Middle frontal gyrus (tissue), 1 donor: ENCODE results near the gene MISP3.
"Not testable (repeated sequence)": the region's sequence is repeated elsewhere in the genome, so short reads cannot be mapped to it uniquely, and the experiment has no call there.

Experiments used
- DNase-seq: peaks from one replicate; pipeline ENCODE4 v3.0.0-alpha.2; 2015; ENCODE audit warnings: low spot score; ENCODE audit errors: extremely low spot score

Gene MISP3

DNA sequence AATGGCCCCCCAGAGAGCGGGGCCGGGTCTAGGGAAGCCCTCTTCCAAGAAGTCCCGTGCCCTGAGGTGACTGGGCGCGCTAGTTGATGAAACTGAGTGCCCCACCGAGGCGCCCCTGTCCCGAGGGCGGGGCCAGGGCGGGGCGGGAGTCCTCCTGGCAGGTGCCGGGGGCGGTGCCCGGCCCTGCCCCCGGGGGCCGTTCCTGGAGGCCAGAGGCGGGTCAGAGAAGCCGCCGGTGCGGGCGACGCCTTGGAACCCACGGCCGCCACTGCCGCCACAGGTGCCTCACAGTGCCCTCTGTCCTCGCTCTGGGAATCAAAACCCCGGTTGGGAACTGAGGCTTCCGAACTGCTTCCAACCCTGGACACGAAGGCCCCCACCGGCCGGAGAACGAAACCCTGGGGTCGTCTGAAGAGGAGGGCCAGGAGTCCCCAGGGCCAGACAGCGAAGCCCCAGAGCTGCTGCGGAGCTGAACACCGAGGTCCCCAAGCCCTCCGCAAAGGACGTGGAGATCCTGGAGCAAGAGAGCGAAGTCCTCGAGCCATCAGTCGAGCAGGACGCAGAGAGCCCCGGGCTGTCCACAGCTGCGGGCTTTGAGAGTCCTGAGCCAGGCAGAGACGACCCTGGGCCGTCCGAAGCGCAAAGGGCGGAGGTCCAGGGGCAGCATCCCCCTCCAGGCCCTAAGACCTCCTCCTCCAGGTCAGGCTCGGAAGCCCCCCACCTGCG is at the start of gene MISP3:
Gene MISP3 (plus strand): TSS at position 252 of the 726 bp plus-strand sequence. CDS start 524 bp downstream, outside the sequence.
- no peak for DNase-seq

- no peak for DNase-seq
These were observed 49.0 kb upstream of the MISP3 start for GRCh38 chr19:14023404-14024235.

DNA sequence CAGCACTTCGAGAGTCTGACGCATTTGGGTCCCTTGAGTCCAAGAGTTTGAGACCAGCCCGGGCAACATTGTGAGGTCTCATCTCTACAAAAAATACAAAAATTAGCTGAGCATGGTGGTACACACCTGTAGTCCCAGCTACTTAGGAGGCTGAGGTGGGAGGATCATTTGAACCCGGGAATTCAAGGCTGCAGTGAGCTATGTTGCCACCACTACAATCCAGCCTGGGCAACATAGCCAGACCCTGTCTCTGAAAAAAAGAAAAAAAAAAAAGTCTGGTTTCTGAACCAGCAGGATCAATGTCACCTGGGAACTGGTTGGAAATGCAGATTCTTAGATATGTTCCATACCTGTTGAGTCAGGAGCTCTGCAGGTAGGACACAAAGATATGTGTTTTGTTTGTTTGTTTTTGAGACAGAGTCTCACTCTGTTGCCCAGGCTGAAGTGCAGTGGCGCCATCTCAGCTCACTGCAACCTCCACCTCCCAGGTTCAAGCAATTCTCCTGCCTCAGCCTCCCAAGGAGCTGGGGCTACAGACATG is 45.9 kb upstream of the MISP3 start:
- not testable (repeated sequence) for DNase-seq

GRCh38 chr19:14027856-14028450 is 44.6 kb upstream of the MISP3 start, which contains the start of gene RLN3:
Gene RLN3, plus strand, starts transcription at chr19:14028148. Its CDS starts 57 bp downstream, at chr19:14028205.
- DNase-seq, result no peak

DNA sequence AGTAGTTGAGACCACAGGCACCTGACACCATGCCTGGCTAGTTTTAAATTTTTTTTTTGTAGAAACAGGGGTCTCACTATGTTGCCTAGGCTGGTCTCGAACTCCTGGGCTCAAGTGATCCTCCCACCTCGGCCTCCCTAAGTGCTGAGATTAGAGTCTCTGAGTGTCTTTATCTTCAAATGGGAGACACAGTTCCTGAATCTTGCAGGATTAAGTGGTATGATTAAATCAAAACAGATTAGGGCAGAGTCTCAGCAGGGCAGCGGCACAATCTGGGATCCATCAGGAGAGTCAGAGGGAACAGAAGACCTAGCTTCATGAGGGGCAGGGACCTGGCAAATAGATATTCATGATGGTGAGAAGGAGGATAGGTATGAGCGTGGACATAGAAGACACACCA is 43.7 kb upstream of the MISP3 start:
- no peak for DNase-seq

GRCh38 chr19:14030997-14031718 is 41.4 kb upstream of the MISP3 start:
- DNase-seq, result no peak

- no peak for DNase-seq
These were observed 40.7 kb upstream of the MISP3 start, which contains the start of gene IL27RA for GRCh38 chr19:14031719-14032480. Gene IL27RA, plus strand, starts transcription at chr19:14031762. Its CDS starts 111 bp downstream, at chr19:14031873.

DNA sequence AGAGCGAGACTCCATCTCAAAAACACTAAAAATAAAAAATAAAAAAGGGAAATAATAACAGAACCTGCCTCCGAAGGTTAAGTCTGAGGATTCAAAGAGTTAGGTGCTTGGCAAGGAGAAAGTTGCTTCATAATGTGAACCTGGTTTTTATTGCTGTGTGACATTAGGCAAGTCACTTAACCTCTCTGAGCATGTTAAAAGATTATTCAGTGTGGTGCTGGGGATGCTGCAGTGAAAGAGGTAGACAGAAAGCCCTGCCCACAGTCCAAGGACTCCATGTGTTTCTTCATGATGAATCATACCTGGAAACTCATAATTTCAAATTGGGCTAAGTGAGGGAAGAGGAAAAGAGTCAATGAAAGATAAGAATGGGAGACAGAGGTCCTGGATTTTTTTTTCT is 38.6 kb upstream of the MISP3 start:
- no peak for DNase-seq

DNA sequence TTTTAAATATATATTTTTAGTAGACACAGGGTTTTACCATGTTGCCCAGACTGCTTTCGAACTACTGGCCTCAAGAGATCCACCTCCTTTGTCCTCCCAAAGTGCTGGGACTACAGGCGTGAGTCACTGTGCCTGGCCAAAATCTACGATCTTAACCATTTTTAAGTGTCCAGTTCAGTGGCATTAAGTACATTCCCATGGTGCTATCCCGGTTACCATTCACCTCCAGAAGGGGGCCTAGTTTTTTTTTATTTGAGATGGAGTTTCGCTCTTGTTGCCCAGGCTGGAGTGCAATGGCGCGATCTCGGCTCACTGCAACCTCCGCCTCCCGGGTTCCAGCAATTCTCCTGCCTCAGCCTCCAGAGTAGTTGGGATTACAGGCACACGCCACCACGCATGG is 37.4 kb upstream of the MISP3 start:
- DNase-seq, result not testable (repeated sequence)

- DNase-seq, result no peak
These were observed 36.9 kb upstream of the MISP3 start for GRCh38 chr19:14035706-14036105.

DNA sequence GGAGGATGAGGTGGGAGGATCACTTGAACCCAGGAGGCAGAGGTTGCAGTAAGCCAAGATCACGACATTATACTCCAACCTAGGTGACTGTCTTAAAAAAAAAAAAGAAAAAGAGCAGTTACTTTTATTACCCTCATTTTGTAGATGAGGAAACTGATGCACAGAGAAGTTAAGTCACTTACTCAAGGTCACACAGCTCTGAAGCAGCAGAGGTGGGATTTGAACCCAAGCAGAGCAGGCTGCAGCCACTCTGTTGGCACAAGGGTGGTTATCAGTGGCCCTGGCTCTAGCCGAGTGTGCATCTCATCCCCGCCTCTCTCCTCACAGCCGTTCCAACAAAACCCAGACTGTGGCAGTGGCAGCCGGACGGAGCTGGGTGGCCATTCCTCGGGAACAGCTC is 33.4 kb upstream of the MISP3 start:
- no peak for DNase-seq

DNA sequence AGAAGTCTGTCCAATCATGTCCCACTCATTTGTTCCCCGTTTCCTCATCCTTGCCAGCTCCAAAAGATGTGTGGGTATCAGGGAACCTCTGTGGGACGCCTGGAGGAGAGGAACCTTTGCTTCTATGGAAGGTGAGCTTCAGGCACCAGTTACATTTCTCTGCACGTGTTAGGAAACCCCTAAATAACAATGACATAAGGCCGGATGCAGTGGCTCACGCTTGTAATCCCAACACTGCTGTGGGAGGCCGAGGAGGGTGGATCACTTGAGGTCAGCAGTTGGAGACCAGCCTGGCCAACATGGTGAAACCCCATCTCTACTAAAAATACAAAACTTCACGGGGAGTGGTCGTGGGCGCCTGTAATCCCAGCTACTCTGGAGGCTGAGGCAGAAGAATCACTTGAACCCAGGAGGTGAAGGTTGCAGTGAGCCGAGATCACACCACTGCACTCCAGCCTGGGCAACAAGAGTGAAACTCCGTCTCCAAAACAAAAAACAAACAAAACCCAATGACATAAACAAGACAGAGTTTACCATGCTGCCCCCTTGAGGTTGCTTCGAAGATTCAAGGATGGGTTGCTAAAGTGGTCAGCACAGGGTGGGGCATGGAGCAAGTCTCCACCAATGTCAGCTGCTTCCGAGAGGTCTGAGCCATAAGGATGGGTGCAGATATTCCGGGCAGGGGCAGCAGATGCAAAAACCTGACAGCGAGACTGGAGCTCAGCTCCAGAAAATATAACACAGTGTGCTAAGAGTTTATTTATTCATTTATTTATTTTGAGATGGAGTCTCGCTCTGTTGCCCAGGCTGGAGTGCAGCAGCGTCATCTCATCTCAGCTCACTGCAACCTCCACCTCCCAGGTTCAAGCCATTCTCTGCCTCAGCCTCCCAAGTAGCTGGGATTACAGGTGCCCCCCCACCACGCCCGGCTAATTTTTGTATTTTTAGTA is 29.7 kb upstream of the MISP3 start:
- DNase-seq, result not testable (repeated sequence)

DNA sequence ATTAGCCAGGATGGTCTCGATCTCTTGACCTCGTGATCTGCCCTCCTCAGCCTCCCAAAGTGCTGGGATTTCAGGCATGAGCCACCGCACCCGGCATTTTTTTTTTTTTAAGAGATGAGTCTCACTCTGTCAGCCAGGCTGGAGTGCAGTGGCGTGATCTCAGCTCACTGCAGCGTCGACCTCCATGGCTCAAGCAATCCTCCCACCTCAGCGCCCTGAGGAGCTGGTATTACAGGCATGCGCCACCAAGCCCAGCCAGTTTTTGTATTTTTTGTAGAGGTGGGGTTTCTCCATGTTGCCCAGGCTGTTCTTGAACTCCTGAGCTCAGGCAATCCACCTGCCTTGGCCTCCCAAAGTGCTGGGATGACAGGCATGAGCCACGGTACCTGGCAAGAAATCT is 24.7 kb upstream of the MISP3 start:
- not testable (repeated sequence) for DNase-seq

- DNase-seq, result no peak
These were observed 24.0 kb upstream of the MISP3 start for GRCh38 chr19:14048443-14049153.

GRCh38 chr19:14050512-14050911 is 22.1 kb upstream of the MISP3 start:
- DNase-seq, result no peak

DNA sequence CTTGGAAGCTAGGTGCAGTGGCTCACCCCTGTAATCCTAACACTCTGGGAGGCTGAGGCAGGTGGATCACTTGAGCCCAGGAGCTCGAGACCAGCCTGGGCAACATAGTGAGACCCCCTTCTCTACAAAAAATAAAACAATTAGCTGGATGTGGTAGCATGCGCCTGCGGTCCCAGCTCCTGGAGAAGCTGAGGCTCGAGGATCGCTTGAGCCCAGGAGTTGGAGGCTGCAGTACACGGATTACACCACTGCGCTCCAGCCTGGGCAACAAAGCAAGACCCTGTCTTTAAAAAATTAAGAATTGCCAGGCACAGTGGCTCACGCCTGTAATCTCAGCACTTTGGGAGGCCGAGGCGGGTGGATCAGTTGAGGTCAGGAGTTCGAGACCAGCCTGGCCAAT is 21.6 kb upstream of the MISP3 start:
- DNase-seq, result not testable (repeated sequence)

- no peak for DNase-seq
These were observed 20.6 kb upstream of the MISP3 start for GRCh38 chr19:14051980-14052379.

DNA sequence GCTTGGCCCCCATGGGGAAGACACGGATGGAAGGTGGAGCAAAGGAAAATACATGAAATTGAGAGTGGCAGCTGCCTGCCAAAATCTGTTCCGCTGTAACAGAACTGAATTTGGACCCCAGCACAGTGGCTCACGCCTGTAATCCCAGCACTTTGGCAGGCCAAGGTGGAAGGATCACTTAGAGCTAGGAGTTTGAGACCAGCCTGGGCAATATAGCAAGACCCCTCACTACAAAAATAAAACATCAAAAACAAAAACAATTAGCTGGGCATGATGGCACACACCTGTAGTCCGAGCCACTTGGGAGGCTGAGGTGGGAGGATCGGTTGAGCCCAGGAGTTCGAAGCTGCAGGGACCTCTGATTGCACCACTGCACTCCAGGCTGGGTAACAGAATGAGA is 20.1 kb upstream of the MISP3 start:
- DNase-seq, result no peak
